K562 (cell line): ENCODE results near the gene GNAS-AS1. TPM values are rescaled to one million over a fixed set of nuclear protein-coding genes. Genes with fewer than 3 reads are reported as not detected.

Experiments
- ATAC-seq: fragments of 200-7000 bp; cut with Tn5 transposase; 3 replicates; pipeline ENCODE4 v1.9.1; 2020; ENCODE audit warnings: moderate library complexity
- BruUV-seq: library from RNA; stranded (reverse); fragments of 400-500 nt; replicated peaks from 2 replicates; lab custom pipeline; 2021; lab: Mats Ljungman, UMichigan
- CTCF ChIA-PET: fragments of 300-600 bp; formaldehyde crosslinking; extraction: SDS; loops from one replicate; lab custom pipeline; 2021; ENCODE audit warnings: low intra/inter-chr PET ratio; lab: Yijun Ruan, JAX
- POLR2A ChIA-PET: fragments of 300-600, 350-650 bp; sonication (Branson Sonifier 250); formaldehyde crosslinking; extraction: SDS; loops from one replicate; lab custom pipeline; 2021; ENCODE audit warnings: antibody characterized with exemption, inconsistent platforms; lab: Yijun Ruan, JAX
- DNase-seq, 4 experiments: peaks; one replicate each; pipeline versions ENCODE4 v3.0.0 to v3.0.0-alpha.2; 2011 to 2018; ENCODE audit warnings: low spot score in 3 of 4, mixed read lengths in 3 of 4; ENCODE audit errors: extremely low read depth in 1 of 4
- FAIRE-seq: peaks from 2 replicates; lab custom pipeline; 2011; peaks lifted over from hg19 to GRCh38; lab: Jason Lieb, UNC
- H2AFZ ChIP-seq: 2 replicates; pipeline ENCODE4 v1.6.0; 2011; ENCODE audit warnings: low read depth, low read length, control low read depth, inconsistent platforms
- H3K27ac ChIP-seq: fragments of 200-600 bp; 3 replicates; pipeline ENCODE4 v1.8.0; 2011; ENCODE audit warnings: low read depth, mild to moderate bottlenecking, control low read depth, inconsistent platforms, low read length, moderate library complexity, mixed read lengths; ENCODE audit errors: extremely low read depth
- H3K27me3 ChIP-seq, 2 experiments: fragments of 300-600 bp in 1 of 2; 2 replicates in 1 of 2; 3 replicates in 1 of 2; pipeline versions ENCODE4 v1.6.0 to v1.8.0; 2011; ENCODE audit warnings: inconsistent platforms in 2 of 2, low read length in 2 of 2, mild to moderate bottlenecking in 1 of 2, mixed read lengths in 1 of 2, moderate library complexity in 1 of 2; ENCODE audit not compliant: control insufficient read depth in 2 of 2, insufficient read depth in 2 of 2
- H3K36me3 ChIP-seq: fragments of 300-600 bp; 3 replicates; pipeline ENCODE4 v1.8.0; 2011; ENCODE audit warnings: mild to moderate bottlenecking, low read length, inconsistent platforms; ENCODE audit not compliant: control insufficient read depth, insufficient read depth
- H3K4me1 ChIP-seq, 2 experiments: fragments of 200-600 bp in 1 of 2; replicated peaks in 1 of 2; 2 replicates in 1 of 2; 3 replicates in 1 of 2; pipeline versions ENCODE4 v1.5.1 to v1.8.0; 2011; ENCODE audit warnings: inconsistent platforms in 2 of 2, low read length in 2 of 2, mild to moderate bottlenecking in 1 of 2, mixed read lengths in 1 of 2, moderate library complexity in 1 of 2; ENCODE audit not compliant: control insufficient read depth in 2 of 2, insufficient read depth in 2 of 2
- H3K4me2 ChIP-seq: 2 replicates; pipeline ENCODE4 v1.6.1; 2011; ENCODE audit warnings: low read length, control low read depth, inconsistent platforms, mixed read lengths; ENCODE audit not compliant: insufficient read depth
- H3K4me3 ChIP-seq: fragments of 200-600 bp; sonication (generic), shearing (Covaris generic); 2 replicates; pipeline ENCODE4 v1.5.1; 2016; ENCODE audit warnings: control low read depth, inconsistent platforms
- H3K79me2 ChIP-seq: fragments of 200-600 bp; 3 replicates; pipeline ENCODE4 v1.8.0; 2011; ENCODE audit warnings: low read length, inconsistent platforms; ENCODE audit not compliant: control insufficient read depth, insufficient read depth
- H3K9ac ChIP-seq, 2 experiments: 2 replicates each; pipeline versions ENCODE4 v1.6.0 to v1.6.1; 2011; ENCODE audit warnings: low read depth in 2 of 2, low read length in 2 of 2, control low read depth in 1 of 2, inconsistent platforms in 1 of 2, mild to moderate bottlenecking in 1 of 2, mixed read lengths in 1 of 2; ENCODE audit not compliant: insufficient read depth in 1 of 2
- H3K9me1 ChIP-seq: one replicate; pipeline ENCODE4 v1.6.0; 2011; ENCODE audit warnings: inconsistent platforms, mild to moderate bottlenecking, low read length, moderate library complexity; ENCODE audit not compliant: control insufficient read depth, insufficient read depth
- H3K9me3 ChIP-seq: replicated peaks from 2 replicates; pipeline ENCODE4 v1.5.1; 2011; ENCODE audit warnings: low read depth, low read length, inconsistent platforms; ENCODE audit not compliant: control insufficient read depth, insufficient read depth
- H4K20me1 ChIP-seq: replicated peaks from 2 replicates; pipeline ENCODE4 v1.6.1; 2011; ENCODE audit warnings: low read length, inconsistent platforms, mixed read lengths; ENCODE audit not compliant: control insufficient read depth, insufficient read depth
- ARID1B ChIP-seq: fragments of 450-650 bp; IDR thresholded peaks from 2 replicates; pipeline ENCODE4 v1.6.1; 2016; ENCODE audit warnings: antibody characterized with exemption, mild to moderate bottlenecking, inconsistent platforms
- GATAD2A ChIP-seq: fragments of 450-650 bp; IDR thresholded peaks from 2 replicates; pipeline ENCODE4 v1.6.1; 2017
- KLF16 ChIP-seq: IDR thresholded peaks from 2 replicates; pipeline ENCODE4 v1.6.1; 2016; ENCODE audit warnings: antibody characterized with exemption
- LCOR ChIP-seq: sonication (generic); formaldehyde crosslinking; IDR thresholded peaks from 2 replicates; pipeline ENCODE4 v1.8.0; 2022; ENCODE audit warnings: mild to moderate bottlenecking, missing genetic modification reagents
- MED1 ChIP-seq: sonication (generic); formaldehyde crosslinking; IDR thresholded peaks from 2 replicates; pipeline ENCODE4 v1.8.1; 2023; ENCODE audit warnings: missing genetic modification reagents, borderline replicate concordance
- NFATC3 ChIP-seq: fragments of 450-650 bp; IDR thresholded peaks from 2 replicates; pipeline ENCODE4 v1.6.1; 2017; ENCODE audit warnings: mild to moderate bottlenecking
- NR2C1 ChIP-seq, 2 experiments: fragments of 450-650 bp; IDR thresholded peaks; 2 replicates each; pipeline ENCODE4 v1.6.1; 2017; ENCODE audit warnings: mild to moderate bottlenecking in 2 of 2, antibody characterized with exemption in 1 of 2, inconsistent platforms in 1 of 2, missing compliant biosample characterization in 1 of 2, missing genetic modification characterization in 1 of 2
- NUFIP1 ChIP-seq: fragments of 450-650 bp; IDR thresholded peaks from 2 replicates; pipeline ENCODE4 v1.6.1; 2018; ENCODE audit not compliant: partially characterized antibody
- RBM25 ChIP-seq: fragments of 200-400 bp; formaldehyde crosslinking; IDR thresholded peaks from 2 replicates; pipeline ENCODE4 v1.6.1; 2018; ENCODE audit warnings: low read length, low read depth, moderate library complexity; ENCODE audit not compliant: severe bottlenecking
- SMARCB1 ChIP-seq: IDR thresholded peaks from 2 replicates; pipeline ENCODE4 v1.6.1; 2011; ENCODE audit warnings: improper control_type of control experiment, low read depth; ENCODE audit not compliant: insufficient read length
- ZNF75A ChIP-seq: fragments of 450-650 bp; formaldehyde crosslinking; IDR thresholded peaks from 2 replicates; pipeline ENCODE4 v1.4.0; 2020; ENCODE audit warnings: mild to moderate bottlenecking
- WGBS: fragments of 100-300 bp; shearing (Covaris generic); methylation state at CpG from one replicate; pipeline ENCODE4 v1.1.6; 2016; ENCODE audit warnings: low coverage, mixed read lengths; ENCODE audit not compliant: insufficient coverage; ENCODE audit errors: missing lambda C conversion rate; 5-methylcytosine and 5-hydroxymethylcytosine counted together
- in situ Hi-C: fragments of 300-500 bp; cut with MboI; formaldehyde crosslinking; loops from 4 replicates; pipeline ENCODE4 v1.15.0; 2018; ENCODE audit warnings: inconsistent platforms, mixed read lengths
- intact Hi-C: fragments of 100-400 bp; cut with micrococcal nuclease; formaldehyde crosslinking; loops from 2 replicates; pipeline ENCODE4 v1.14.2; 2022
- polyA plus RNA-seq, 8 experiments: library from polyadenylated mRNA; depleted of rRNA in 4 of 8; stranded (reverse) in 5 of 8; unstranded in 3 of 8; fragments of >200 nt; fragmentation: Nextera tagmentation in 2 of 8; fragmentation: Illumina TruSeq in 1 of 8; extraction: Ambion mirVana in 2 of 8; extraction: Trizol in 1 of 8; gene quantifications; 2 replicates each; pipeline versions ENCODE4 v1.2.1 to v1.2.3, GENCODE V29; 2011 to 2014; ENCODE audit warnings: inconsistent platforms in 1 of 8, missing spikeins in 1 of 8
- total RNA-seq, 7 experiments: library from RNA; depleted of rRNA in 6 of 7; stranded (reverse); fragments of >200 nt in 6 of 7; fragmentation: Illumina TruSeq in 2 of 7; extraction: Trizol in 2 of 7; gene quantifications; 2 replicates each; pipeline versions ENCODE4 v1.2.1 to v1.2.3, GENCODE V29; 2011 to 2021; ENCODE audit warnings: low replicate concordance in 1 of 7
- TF ChIP-seq, protein P1 (sequence below): fragments of 450-650 bp; IDR thresholded peaks from 2 replicates; pipeline ENCODE4 v1.6.1; 2016
- TF ChIP-seq, protein P2 (sequence below): fragments of 250-450 bp; sonication (Bioruptor Pico); IDR thresholded peaks from 2 replicates; pipeline ENCODE4 v1.5.1; 2021; ENCODE audit warnings: mild to moderate bottlenecking

The GNAS-AS1 gene
- total and polyA plus RNA-seq, 9 of the 15 experiments (the other 6 are each of a cell fraction or from before 2014, with no cell fraction given) = 0.04 to 2.5 (median 0.25) TPM

DNA sequence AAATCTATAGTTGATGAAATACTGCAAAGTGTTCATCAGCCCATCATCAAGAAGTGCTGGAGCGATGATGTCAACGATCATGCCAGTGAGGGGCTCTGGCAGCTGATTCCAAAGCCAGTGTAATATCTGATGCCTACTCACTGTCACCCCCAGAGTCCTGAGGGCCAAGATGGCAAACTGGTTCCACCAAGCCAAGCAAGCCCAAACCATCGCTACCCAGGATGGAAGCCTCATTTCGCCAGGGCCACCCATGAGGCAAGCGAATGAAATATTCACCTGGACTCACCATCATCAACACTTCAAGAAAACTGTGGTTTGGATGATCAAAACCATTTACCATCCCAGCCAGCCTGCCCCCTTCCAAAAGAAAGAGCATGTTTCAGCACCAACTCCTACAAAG is 76.5 kb downstream of the GNAS-AS1 start:
- H3K9me1 ChIP-seq = no peaks in the 10 kb centered on the region
- H3K79me2 ChIP-seq = no peaks in the 10 kb centered on the region
- 0% methylated on average over 5 of the region's 5 CpGs for WGBS
- H4K20me1 ChIP-seq = no peaks in the 10 kb centered on the region; the same call in 1 of the 2 replicates
- no peak overlapping the region for H3K27ac ChIP-seq
- no peaks in the 10 kb centered on the region for H3K9me3 ChIP-seq
- intact Hi-C loops = no loop called here
- ATAC-seq (no peak), DNase-seq (no peak), FAIRE-seq (no peak)
- TF ChIP-seq LCOR = no peak
- H3K4me1 ChIP-seq = no peaks in the 10 kb centered on the region
- H2AFZ ChIP-seq = no peak overlapping the region
- H3K27me3 ChIP-seq = peaks cover 13 to 34% of the 10 kb centered on the region in 2 experiments
- H3K4me3 ChIP-seq = no peak overlapping the region
- no TSS peak for BruUV-seq
- H3K36me3 ChIP-seq = no peaks in the 10 kb centered on the region
- no peak overlapping the region for H3K9ac ChIP-seq
- in situ Hi-C loops = no loop called here
- no peak overlapping the region for H3K4me2 ChIP-seq
- ChIA-PET CTCF (no interaction called here), POLR2A (no interaction called here)

DNA sequence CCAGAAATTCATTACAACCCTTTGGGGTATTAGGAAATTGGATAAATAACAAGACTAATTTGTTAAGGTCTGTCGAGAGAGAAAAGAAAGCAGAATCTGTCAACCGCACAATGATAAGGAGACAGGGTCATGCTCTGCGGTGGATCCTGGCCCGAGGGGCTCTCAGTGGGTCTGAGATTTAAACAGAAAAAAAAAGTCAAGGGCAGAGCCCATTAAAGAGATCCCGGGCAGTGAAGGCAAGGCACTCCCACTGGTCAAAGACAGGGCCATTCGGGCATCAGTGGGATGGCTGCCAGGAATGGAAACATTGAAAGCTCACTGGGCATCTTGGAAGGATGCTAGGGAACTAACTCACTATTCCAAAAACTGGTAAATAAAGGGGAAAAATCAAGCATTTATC is 77.9 kb downstream of the GNAS-AS1 start:
- ATAC-seq (no peak), DNase-seq (no peak), FAIRE-seq (no peak)
- no peak overlapping the region for H2AFZ ChIP-seq
- no peak overlapping the region for H3K9ac ChIP-seq
- no peaks in the 10 kb centered on the region; the same call in 1 of the 2 replicates for H4K20me1 ChIP-seq
- no peaks in the 10 kb centered on the region for H3K4me1 ChIP-seq
- CTCF ChIA-PET = no interaction called here
- in situ Hi-C loops (no loop called here), intact Hi-C loops (no loop called here)
- H3K36me3 ChIP-seq = no peaks in the 10 kb centered on the region
- H3K27ac ChIP-seq = no peak overlapping the region
- no peak overlapping the region for H3K4me3 ChIP-seq
- H3K9me3 ChIP-seq = no peaks in the 10 kb centered on the region
- POLR2A ChIA-PET = no interaction called here
- no peaks in the 10 kb centered on the region for H3K79me2 ChIP-seq
- 0% methylated on average over 6 of the region's 6 CpGs for WGBS
- no peak overlapping the region for H3K4me2 ChIP-seq
- peaks cover 13 to 36% of the 10 kb centered on the region in 2 experiments; a peak in 4 of 5 replicates for H3K27me3 ChIP-seq
- H3K9me1 ChIP-seq = no peaks in the 10 kb centered on the region
- no TSS peak for BruUV-seq
- no peak for TF ChIP-seq NFATC3
- TF ChIP-seq NUFIP1 = no peak
- TF ChIP-seq GATAD2A = no peak
- TF ChIP-seq NR2C1 (IDR thresholded peaks at IDR 0.05) = no peak
- no peak for TF ChIP-seq NR2C1 (tag; IDR thresholded peaks at IDR 0.05)
- TF ChIP-seq SMARCB1 = no peak
- TF ChIP-seq, protein P1, sequence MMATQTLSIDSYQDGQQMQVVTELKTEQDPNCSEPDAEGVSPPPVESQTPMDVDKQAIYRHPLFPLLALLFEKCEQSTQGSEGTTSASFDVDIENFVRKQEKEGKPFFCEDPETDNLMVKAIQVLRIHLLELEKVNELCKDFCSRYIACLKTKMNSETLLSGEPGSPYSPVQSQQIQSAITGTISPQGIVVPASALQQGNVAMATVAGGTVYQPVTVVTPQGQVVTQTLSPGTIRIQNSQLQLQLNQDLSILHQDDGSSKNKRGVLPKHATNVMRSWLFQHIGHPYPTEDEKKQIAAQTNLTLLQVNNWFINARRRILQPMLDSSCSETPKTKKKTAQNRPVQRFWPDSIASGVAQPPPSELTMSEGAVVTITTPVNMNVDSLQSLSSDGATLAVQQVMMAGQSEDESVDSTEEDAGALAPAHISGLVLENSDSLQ = no peak
- TF ChIP-seq ARID1B = no peak
- TF ChIP-seq MED1 = no peak
- no peak for TF ChIP-seq RBM25
- TF ChIP-seq, protein P2, sequence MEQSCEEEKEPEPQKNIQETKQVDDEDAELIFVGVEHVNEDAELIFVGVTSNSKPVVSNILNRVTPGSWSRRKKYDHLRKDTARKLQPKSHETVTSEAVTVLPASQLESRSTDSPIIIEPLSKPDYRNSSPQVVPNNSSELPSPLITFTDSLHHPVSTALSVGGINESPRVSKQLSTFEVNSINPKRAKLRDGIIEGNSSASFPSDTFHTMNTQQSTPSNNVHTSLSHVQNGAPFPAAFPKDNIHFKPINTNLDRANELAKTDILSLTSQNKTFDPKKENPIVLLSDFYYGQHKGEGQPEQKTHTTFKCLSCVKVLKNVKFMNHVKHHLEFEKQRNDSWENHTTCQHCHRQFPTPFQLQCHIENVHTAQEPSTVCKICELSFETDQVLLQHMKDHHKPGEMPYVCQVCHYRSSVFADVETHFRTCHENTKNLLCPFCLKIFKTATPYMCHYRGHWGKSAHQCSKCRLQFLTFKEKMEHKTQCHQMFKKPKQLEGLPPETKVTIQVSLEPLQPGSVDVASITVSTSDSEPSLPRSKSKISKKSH (CRISPR knock-in tag) = no peak
- TF ChIP-seq KLF16 = no peak
- TF ChIP-seq ZNF75A (CRISPR knock-in tag) = no peak
